A172 (cell line): ENCODE results near the gene SLITRK5. TPM values are rescaled to one million over a fixed set of nuclear protein-coding genes. Genes with fewer than 3 reads are reported as not detected.

Source experiments
- DNase-seq: peaks from one replicate; pipeline ENCODE4 v3.0.0-alpha.2; 2015; ENCODE audit warnings: low spot score
- total RNA-seq: library from RNA; depleted of rRNA; stranded (reverse); fragments of >200 nt; shearing (Covaris generic); gene quantifications from 2 replicates; pipeline ENCODE4 v1.2.3, GENCODE V29; 2014

The SLITRK5 gene
- total RNA-seq, 1 experiment from 2014 or later = 0.69 TPM

DNA sequence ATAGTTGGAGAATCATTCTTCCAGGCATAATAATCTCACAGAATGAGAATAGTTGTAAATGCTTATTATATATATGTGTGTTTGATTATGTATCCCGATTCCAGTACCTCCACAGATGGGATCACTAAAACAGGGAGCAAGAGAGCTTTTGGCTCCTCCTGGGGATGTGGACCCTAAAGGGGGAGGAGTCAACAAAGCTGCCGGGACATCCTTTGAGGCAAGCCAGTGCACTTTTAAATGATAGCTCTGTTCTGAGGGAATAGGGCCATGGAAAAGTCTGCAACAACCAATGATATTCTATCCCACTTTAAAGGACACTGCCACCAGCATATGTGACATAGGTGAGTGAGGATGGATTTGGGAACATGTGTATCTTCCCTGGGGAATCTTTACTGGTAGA is 40.8 kb downstream of the SLITRK5 start:
- no peak for DNase-seq
